Measurements from ENCODE around the gene TRIM66.

GRCh38 chr11:8721609-8722500 lies 39.4 kb upstream of the TRIM66 start:
- TF ChIP-seq TAF1 (IDR thresholded peaks at IDR 0.05; ENCODE audit: low read depth) (no peak), EP300 (IDR thresholded peaks at IDR 0.05; ENCODE audit: borderline replicate concordance) (no peak), REST (IDR thresholded peaks at IDR 0.05; ENCODE audit: low read depth) (no peak), MAX (IDR thresholded peaks at IDR 0.05) (no peak), TEAD4 (IDR thresholded peaks at IDR 0.05) (no peak), RAD21 (IDR thresholded peaks at IDR 0.05; ENCODE audit: low read depth) (no peak), YY1 (IDR thresholded peaks at IDR 0.05; ENCODE audit: low read depth) (no peak)
